Mucosa of rectum (tissue), 2 donors: ENCODE measurements around the gene SP6.
A peak's percentile ranks its signal among the peaks of the same experiment; 100 is the strongest.

ENCODE experiments used
- H3K27ac ChIP-seq, 2 donors: one replicate each; pipeline ENCODE4 v1.7.0; 2013; ENCODE audit warnings: inconsistent platforms in 2 of 2, low read depth in 2 of 2, low read length in 2 of 2
- H3K27me3 ChIP-seq, 2 donors: one replicate each; pipeline ENCODE4 v1.7.0; 2013; ENCODE audit warnings: low read length in 2 of 2; ENCODE audit not compliant: control insufficient read depth in 2 of 2, insufficient read depth in 2 of 2
- H3K36me3 ChIP-seq, 2 donors: one replicate each; pipeline ENCODE4 v1.7.0; 2013; ENCODE audit warnings: low read length in 2 of 2; ENCODE audit not compliant: control insufficient read depth in 2 of 2, insufficient read depth in 2 of 2
- H3K4me1 ChIP-seq, 2 donors: one replicate each; pipeline ENCODE4 v1.7.0; 2013; ENCODE audit warnings: low read length in 2 of 2, mild to moderate bottlenecking in 1 of 2; ENCODE audit not compliant: control insufficient read depth in 2 of 2, insufficient read depth in 2 of 2
- H3K4me3 ChIP-seq, 2 donors: one replicate each; pipeline ENCODE4 v1.7.0; 2013; ENCODE audit warnings: low read length in 2 of 2
- H3K9ac ChIP-seq, 2 donors: one replicate each; pipeline ENCODE4 v1.7.0; 2013; ENCODE audit warnings: low read length in 2 of 2, low read depth in 1 of 2, mild to moderate bottlenecking in 1 of 2
- H3K9me3 ChIP-seq, 2 donors: one replicate each; pipeline ENCODE4 v1.7.0; 2013; ENCODE audit warnings: low read length in 2 of 2; ENCODE audit not compliant: control insufficient read depth in 2 of 2
- donor health status: healthy.
- donor health status: Normal muscosa, but diverticular disease.

Gene SP6

DNA sequence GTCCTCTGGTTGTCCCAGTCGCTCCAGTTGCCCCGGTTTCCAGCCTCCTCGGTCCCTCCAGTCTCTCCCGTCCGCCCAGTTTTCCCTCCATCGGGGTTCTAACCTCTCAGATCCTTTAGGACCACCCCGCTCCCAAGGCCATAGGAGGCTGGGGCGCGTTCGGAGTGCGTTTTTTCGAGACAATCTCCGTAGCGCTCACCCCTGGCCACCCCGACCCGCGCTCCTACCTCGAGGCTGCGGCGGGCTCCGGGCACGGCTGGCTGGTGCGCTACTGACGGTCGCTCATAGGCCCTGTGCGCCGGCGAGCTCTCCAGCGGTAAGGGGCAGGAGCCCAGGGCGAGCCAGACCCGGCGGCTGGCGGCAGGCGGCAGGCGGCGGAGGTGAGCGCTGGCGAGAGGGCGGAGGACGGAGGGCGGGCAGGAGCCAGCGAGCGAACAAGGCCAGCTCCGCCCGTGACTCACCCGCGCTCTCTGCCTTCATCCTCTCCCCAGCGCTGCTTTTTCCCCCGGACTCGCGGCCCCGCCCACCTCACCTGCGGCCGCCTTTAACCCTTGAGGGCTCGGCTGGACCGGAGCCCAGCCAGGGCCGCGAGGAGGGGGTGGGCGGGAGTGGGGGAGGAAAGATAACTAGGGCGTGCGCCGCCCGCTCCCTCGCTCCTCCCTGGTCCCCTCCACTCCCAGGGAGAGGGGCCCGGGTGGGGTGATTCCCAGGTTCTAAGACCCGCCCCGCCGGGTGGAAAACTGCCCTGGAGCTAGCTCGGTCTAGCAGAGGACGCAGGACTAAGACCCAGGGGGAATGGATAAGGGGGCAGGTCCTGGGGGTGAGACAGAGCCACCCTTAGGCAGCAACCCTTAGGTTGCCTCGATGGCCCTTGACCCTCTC lies at the start of gene SP6:
Gene SP6 (minus strand): TSS at position 472 of the 882 bp plus-strand sequence. CDS start 2,734 bp downstream, outside the sequence.
- Histone ChIP-seq H3K27me3 (peaks cover 38 to 39% of the 10 kb centered on the region in 2 donors), H3K9ac (peak within 1 kb of the TSS; percentile 74 to 80), H3K9me3 (no peaks in the 10 kb centered on the region), H3K27ac (peak within 1 kb of the TSS; percentile 43 to 53), H3K36me3 (no peaks in the 10 kb centered on the region), H3K4me3 (peak within 1 kb of the TSS; percentile 71), H3K4me1 (peaks cover 0 to 12% of the 10 kb centered on the region in 2 donors)

DNA sequence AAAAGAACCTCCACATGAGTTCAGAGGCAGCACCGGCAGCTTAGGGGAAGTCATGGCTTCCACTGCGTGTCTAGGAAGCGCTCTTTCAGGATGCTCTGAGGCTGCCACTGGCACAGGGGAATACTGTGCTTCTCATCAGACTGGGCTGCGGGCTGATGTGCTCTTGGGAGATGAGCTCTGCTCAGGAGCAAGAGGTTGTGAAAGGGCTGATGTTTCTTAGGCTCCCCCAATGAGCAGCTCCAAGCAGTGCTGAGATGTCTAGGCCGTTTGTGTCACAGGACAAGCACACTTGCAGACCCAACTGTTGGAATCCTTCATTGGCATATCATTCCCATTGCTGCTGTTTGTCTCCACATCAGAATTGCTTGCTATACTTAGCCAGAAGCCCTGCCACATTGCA lies 48.7 kb upstream of the SP6 start:
- H3K9me3 ChIP-seq = no peaks in the 10 kb centered on the region
- no peaks in the 10 kb centered on the region for H3K27me3 ChIP-seq
- H3K27ac ChIP-seq = no peak overlapping the region
- peaks cover 12% of the 10 kb centered on the region in 2 donors for H3K36me3 ChIP-seq
- H3K4me1 ChIP-seq = peaks cover 4 to 12% of the 10 kb centered on the region in 2 donors
- H3K9ac ChIP-seq = no peak overlapping the region
- H3K4me3 ChIP-seq = no peak overlapping the region

DNA sequence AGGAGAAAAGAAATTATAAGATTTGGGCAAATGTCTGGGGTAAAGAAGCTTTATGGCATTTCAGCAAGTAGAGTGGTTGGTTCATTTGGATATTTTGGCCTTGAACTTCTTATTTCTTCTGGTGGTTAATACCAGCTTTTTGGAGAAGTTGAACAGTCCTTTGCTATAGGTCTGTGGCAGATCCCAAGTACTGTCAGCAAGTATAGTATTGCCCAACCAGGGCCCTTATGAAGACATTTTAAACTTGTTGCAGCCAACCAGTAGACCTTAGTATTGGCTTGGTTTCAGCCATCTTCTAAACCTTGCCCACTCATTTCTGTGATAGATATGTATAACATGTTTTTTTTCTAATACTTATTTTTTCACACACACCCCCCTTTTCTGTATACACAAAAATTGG lies 47.3 kb upstream of the SP6 start:
- Histone ChIP-seq H3K36me3 (peaks cover 12% of the 10 kb centered on the region in 2 donors), H3K4me3 (no peak overlapping the region), H3K9ac (no peak overlapping the region), H3K27ac (no peak overlapping the region), H3K27me3 (no peaks in the 10 kb centered on the region), H3K9me3 (no peaks in the 10 kb centered on the region), H3K4me1 (peaks cover 4 to 12% of the 10 kb centered on the region in 2 donors)

DNA sequence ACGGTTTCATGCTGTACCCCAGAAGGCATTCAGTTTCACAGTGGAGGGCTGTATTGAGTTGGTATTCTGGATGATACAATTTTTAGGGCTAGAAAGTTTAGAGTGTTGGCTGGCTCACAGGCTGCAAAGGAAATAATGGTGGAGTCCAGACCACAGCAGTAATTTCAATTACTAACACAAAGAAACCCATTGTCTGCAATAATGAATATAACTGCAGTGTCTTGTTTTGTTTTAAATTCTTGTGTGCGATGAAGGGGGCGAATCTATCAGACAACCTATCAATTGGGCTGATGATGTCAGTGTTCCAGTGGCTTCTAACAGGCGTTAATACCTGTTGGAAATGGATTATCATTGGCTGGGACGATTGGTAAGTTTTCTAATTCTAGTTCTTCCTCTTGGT lies 46.6 kb upstream of the SP6 start:
- Histone ChIP-seq H3K36me3 (peaks cover 12% of the 10 kb centered on the region in 2 donors), H3K27ac (no peak overlapping the region), H3K9ac (peak overlapping the region in 1 of 2 donors; percentile 97), H3K9me3 (no peaks in the 10 kb centered on the region), H3K4me1 (peaks cover 4 to 12% of the 10 kb centered on the region in 2 donors), H3K27me3 (no peaks in the 10 kb centered on the region), H3K4me3 (peak overlapping the region; percentile 95 to 97)

DNA sequence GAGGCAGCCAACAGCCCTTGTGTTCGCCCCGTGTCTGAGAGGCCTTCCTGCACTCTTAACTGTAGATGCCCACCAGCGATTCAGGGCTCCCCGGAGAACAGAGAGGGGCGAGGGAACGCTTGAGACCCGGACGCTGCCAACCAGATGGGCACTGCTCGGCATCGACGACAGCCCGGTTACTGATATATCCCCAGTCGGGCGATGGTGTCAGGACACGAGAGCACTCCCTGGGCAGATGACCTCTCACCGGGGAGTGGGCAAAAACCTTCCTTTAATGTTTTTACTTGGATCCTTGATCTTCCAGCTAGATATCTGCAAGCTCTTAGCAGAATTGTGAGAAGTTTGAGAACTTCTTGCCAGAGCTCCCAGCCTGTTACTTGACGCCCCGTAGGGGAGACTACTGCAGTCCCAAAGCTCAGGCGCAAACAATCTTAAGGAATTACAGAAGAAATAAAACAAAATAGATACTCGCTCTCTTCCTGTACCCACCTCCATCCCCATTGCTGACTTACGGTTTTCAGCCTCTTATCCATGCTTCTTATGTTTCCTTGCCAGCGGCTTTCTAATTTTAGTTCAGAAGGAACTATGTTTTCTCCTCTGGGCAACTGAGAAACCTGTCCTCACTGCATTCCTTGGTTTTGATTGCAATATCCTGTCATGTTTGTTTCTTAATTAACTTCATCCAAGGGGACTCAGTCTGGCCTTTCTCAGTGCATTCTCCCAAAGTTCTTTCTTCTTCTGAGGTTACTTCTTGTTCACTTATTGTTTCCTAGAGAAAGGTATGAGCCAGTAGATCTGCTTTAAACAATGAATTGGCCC lies 45.9 kb upstream of the SP6 start:
- peaks cover 4 to 12% of the 10 kb centered on the region in 2 donors for H3K4me1 ChIP-seq
- H3K9ac ChIP-seq = peak overlapping the region; percentile 97 to 98
- H3K4me3 ChIP-seq = peak overlapping the region; percentile 95 to 97
- H3K9me3 ChIP-seq = no peaks in the 10 kb centered on the region
- H3K27me3 ChIP-seq = no peaks in the 10 kb centered on the region
- peak overlapping the region; percentile 97 for H3K27ac ChIP-seq
- peaks cover 12% of the 10 kb centered on the region in 2 donors for H3K36me3 ChIP-seq

DNA sequence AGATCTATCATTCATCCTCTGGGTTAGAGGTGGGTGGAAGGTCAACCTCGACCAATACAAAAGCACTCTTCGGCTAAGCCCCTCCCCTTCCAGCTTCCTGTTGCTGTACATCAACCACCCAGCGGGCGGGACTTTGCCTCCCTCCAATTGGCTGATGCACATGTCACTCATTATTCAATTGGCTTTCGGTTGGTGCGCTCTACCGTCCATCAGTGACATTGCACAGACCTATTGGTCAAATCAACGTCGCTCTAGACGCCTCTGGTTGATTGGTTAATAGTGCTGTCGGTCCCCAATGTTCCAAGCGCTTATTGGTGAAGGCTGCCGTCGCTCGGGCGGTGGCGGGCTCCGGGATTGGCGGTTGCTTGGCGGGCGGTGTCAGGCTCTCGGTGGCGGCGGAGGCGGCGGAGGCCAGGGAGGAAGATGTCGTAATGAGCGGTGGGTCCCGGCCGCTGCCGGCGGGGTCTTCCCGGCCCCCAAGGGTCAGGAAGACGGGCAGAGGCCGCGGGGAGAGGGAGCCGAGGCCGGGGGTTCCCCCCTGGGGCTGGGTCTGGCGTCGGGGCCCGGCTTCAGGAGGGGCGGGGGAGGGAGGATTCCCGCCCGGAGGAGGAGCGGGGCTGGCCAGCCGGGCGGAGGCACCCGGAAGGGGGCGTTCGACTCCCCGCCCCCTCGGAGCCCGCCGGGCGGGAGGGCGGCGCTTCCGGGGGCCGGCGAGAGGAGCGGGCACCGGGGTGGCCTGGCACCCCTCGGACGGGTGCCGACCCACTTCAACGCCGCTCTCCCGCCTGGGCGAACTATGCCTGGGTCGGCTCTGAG lies 45.1 kb upstream of the SP6 start, which contains the start of gene SP2:
Gene SP2 (plus strand): TSS at position 381 of the 816 bp plus-strand sequence. CDS start 51 bp downstream, at position 432.
- Histone ChIP-seq H3K9me3 (no peaks in the 10 kb centered on the region), H3K36me3 (peaks cover 7 to 12% of the 10 kb centered on the region in 2 donors), H3K4me3 (peak within 1 kb of the TSS; percentile 96 to 97), H3K4me1 (peaks cover 4 to 12% of the 10 kb centered on the region in 2 donors), H3K27ac (peak within 1 kb of the TSS; percentile 97), H3K27me3 (no peaks in the 10 kb centered on the region), H3K9ac (peak within 1 kb of the TSS; percentile 97 to 98)

DNA sequence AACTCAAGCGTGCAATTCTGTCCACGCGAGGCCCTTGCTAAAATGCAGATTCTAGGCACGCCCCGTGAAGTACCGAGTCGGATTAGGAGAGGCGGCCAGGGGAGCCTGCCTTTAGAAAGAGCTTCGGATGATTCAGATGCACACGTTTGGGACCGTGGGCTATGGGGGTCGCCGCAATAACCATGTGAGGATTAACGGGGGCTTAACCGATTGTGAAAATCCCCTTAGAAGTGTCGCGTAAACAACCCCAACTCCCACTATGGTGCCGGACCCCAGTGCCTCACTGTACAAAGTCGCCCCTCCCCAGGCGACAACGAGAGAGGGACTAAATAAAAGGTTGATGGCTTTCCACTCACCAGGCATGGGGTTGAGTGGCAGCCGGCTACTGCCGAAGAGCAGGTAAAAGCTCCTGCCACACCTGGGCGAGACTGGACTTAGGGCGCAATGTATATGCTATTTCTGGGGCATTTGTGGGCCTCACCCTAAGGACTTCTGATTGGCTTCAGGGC lies 44.4 kb upstream of the SP6 start:
- Histone ChIP-seq H3K4me1 (peaks cover 4 to 12% of the 10 kb centered on the region in 2 donors), H3K4me3 (peak overlapping the region; percentile 96), H3K9ac (peak overlapping the region; percentile 97), H3K27ac (peak overlapping the region; percentile 90 to 94), H3K36me3 (peaks cover 5 to 12% of the 10 kb centered on the region in 2 donors), H3K27me3 (no peaks in the 10 kb centered on the region), H3K9me3 (no peaks in the 10 kb centered on the region)

DNA sequence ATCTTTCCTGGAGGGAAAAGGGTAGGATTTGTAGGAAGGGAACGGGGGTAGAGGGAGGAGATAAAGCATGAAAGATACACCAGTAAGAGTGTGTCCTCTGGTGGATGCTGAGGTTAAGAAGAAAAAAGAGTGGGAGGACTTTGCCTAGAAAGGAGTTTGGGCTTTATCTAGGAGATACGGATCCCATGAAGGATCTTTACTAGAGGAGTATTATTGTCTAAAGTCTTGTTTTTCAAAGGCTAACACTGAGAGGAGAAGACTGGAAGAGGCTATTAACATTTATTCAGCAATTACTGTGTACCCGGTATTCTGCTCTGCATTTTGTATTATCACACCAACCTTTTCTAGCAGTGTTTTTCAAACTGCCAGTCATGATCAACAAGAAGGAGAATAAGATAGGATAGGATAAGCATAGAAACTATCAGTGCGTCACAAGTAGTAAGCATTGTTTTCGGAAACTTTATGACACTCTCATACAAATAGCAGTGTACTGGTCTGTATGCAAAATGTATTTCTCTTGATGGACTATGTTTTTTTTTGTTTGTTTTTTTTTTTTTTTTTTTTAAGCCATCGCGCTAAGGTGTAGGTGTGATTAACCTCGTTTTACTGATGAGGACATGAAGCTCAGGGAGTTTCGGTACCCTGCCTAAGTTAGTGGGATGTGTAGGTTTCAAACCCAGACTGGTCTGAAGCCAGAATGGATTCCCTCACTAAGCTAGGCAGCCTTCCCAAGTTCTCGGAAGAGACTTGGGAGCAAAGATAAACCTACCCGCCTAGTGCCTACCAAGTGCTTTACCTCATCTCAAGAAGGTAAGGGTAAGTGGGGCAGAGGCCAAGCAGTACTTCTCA lies 43.8 kb upstream of the SP6 start:
- H3K36me3 ChIP-seq = peaks cover 5 to 10% of the 10 kb centered on the region in 2 donors
- no peaks in the 10 kb centered on the region for H3K9me3 ChIP-seq
- H3K9ac ChIP-seq = peak overlapping the region; percentile 97
- no peaks in the 10 kb centered on the region for H3K27me3 ChIP-seq
- H3K4me1 ChIP-seq = peaks cover 4 to 12% of the 10 kb centered on the region in 2 donors
- H3K4me3 ChIP-seq = peak overlapping the region; percentile 96
- peak overlapping the region; percentile 90 to 94 for H3K27ac ChIP-seq
